ENCODE measurements around the gene OSER1.
"Not testable (repeated sequence)": the region's sequence is repeated elsewhere in the genome, so short reads cannot be mapped to it uniquely, and the experiment has no call there.

Gene OSER1

GRCh38 chr20:44210406-44211176, at the start of gene OSER1:
OSER1 (minus strand) TSS chr20:44210771; CDS start chr20:44206957, 3,814 bp downstream.
- peak; percentile 96 for DNase-seq

DNA sequence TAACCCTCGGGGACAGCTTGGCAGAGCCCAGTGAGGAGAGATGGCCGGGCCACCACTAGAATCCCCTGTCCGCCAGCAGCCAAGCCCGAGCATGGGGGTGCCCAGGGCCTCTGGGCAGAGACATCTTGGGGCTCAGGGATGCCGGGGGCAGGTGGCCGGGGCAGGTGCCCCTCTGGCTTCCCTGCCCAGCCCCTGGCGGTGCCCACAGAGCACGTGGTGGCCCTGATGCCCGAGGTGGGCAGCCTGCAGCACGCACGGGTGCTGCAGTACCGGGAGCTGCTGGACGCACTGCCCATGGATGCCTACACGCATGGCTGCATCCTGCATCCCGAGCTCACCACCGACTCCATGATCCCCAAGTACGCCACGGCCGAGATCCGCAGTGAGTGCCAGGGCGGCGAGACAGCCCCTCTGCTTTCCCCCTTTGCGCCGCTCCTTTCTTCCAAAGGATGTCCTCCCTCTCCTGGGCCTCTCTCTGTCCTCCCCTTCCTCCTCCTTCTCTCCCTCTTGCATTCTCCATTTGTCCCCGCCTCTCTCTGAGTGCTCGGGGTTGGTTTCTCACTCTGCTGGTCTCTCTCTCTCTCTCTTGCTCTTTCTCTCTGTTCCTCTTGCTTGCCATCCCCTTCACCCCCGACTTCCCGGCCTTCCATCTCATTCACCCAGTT, 47.8 kb upstream of the OSER1 start:
- DNase-seq, result no peak

GRCh38 chr20:44256961-44257360, 46.4 kb upstream of the OSER1 start:
- no peak for DNase-seq

DNA sequence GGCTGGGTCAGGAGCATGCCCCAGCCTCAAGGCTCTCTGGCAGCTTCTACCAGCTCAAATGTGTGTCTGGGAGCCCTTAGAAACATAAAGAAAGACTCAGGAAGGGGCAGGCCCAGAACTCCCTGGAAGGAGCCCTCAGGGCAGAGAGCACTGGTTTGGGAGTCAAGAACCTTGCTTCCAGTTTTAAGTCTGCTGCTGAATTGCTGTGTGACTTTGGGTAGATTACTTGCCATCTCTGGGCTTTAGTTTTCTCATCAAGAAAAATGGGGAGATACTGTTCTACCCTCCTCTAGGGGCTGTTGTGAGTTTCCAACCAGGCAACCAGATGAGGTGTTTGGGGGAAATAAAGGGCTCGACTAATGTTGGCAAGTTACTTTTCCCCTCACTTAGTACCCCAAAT, 45.4 kb upstream of the OSER1 start:
- DNase-seq, result no peak

GRCh38 chr20:44254073-44254472, 43.5 kb upstream of the OSER1 start:
- no peak for DNase-seq

DNA sequence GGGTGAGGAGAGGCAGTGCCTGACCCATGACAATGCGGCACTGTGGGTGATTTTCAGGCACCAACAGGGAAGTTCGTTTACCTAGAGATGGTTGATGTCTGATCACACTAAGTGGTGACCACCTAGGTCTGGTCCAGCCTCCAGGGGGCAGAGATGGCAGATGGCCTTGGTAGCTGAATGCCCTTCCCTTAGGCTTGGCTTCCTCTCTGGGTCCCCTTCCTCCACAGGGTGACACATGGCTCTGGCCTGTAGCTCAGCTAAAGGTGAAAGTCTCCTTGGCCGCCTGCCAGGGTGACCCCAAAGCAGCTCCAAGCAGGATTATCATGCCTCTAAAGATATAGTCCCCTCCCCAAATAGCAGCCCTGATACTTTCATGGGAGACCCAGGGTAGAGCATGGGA, 43.0 kb upstream of the OSER1 start:
- DNase-seq, result no peak

DNA sequence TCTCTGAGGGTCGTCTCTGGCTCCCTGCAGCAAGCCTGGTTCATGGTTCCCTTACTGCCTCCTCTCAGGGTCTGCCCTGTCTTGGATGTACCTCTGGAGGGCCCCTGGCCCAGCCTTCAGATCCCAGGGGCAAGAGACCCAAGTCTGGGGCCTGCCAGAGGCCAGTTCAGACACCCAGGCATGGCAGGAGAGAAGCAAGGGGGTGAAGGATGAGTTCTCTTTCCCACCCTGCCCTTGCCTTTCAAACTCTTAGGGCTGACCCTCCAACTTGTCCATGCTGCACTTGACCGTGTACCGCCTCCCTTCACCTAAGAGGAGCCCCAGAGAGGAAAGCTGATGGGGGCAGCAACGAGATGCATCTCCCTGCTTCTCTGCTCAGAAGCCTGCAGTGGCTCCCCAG, 40.7 kb upstream of the OSER1 start:
- no peak for DNase-seq

DNA sequence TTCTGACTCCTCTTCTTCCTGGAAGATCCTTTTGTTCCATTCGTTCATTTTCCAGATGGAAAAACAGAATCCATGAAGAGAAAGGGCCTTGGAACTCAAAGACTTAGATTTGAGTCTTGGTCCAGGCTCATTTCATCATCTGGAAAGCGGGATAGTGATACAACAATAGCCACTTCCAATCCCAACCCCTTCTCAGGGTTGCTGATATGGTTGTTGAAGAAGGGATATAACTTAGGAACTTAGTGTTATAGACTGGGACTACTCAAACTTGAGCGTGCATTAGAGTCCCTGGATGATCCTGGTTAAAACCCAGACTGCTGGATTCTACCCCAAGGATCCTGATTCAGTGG, 37.8 kb upstream of the OSER1 start:
- DNase-seq, result no peak

GRCh38 chr20:44247586-44248409, 37.2 kb upstream of the OSER1 start:
- no peak for DNase-seq

GRCh38 chr20:44247131-44247571, 36.6 kb upstream of the OSER1 start, which contains the start of gene GDAP1L1:
GDAP1L1 (plus strand) TSS chr20:44247308; CDS start chr20:44247335, 27 bp downstream.
- DNase-seq, result no peak

GRCh38 chr20:44245977-44246376, 35.4 kb upstream of the OSER1 start:
- no peak for DNase-seq

GRCh38 chr20:44241796-44242195, 31.2 kb upstream of the OSER1 start:
- no peak for DNase-seq

- not testable (repeated sequence) for DNase-seq
Observed at GRCh38 chr20:44236840-44237239, 26.3 kb upstream of the OSER1 start.

DNA sequence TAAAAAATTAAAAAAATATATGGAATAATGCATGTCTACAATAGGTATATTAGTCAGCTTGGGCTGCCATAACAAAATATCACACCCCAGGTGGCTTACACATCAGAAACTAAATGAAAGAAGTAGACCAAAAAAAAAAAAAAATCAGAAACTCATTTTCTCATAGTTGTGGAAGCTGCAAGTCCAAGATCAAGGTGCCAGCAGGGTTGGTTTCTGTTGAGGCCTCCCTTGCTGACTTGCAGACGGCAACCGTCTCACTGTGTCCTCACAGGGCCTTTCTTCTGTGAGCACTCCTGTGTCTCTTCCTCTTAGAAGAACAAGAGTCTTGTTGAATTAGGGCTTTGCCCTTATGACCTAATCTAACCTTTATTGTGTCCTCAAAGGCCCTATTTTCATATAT, 25.1 kb upstream of the OSER1 start:
- DNase-seq, result no peak

DNA sequence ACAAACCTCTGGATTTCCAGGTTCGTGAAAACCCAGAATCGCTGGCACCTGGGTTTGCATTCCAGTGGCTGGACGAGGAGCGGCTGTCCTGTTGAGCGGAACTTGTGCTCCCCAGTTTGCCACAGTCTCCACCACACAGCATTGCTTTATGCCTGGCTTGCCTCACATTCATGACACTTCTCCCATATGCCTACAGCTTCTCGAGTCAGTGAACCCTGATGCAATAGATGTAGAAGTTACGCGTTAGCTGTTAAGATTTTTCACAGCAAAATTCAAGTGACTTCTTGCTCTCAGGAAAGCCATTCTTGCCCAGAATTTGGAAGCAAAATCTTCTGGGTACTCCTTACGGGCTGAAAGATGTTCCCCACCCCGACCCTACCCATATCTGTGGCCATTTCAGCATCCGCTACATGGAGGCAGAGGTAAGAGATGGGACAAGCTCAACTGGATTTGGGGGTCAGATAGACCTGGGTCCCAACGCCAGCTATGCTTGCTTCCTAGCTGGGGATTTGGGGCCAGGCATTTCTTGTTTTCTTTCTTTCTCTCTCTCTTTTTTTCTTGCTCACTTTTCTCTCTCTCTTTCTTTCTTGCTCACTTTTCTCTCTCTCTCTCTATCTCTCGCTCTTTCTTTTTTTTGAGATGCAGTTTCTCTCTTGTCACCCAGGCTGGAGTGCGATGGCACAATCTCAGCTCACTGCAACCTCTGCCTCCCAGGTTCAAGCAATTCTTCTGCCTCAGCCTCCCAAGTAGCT, 24.2 kb upstream of the OSER1 start:
- DNase-seq, result no peak

DNA sequence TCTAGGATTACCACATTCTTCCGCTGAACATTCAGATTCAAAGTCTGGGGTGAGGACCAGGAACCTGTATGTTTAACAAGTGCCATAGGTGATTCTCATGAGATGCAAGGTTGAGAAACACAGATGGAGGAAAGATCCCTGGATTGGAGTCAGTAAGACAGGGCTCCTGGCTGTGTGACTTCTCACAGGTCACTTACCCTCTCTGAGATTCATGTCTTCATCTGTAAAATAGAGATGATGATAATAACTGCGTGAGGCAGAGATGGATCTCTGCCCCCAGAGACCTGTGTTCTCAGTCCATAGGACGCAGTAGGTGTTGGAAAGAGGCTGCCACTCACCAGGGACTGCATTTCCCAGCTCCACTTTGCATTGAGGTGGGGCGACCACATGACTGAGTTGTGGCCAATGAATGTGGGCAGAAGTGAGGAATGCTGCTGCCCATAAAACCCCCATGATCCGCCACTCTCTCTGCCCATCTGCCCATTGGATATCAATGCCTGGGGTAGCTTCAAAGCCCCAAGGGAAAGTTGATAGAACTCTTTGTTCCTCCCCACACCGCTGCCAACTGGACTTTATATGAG, 23.0 kb upstream of the OSER1 start:
- DNase-seq, result no peak

DNA sequence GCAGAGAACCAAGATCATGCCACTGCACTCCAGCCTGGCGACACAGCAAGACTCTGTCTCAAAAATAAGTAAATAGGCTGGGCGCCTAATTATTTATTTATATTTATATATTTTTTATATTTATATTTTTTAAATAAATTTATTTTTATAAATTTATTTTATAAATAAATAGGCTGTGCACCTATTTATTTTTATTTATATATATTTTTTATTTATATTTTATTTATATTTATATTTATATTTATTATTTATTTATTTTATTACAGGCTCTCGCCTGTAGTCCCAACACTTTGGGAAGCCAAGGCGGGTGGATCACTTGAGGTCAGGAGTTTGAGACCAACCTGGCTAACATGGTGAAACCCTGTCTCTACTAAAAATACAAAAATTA, 21.9 kb upstream of the OSER1 start:
- DNase-seq, result not testable (repeated sequence)

DNA sequence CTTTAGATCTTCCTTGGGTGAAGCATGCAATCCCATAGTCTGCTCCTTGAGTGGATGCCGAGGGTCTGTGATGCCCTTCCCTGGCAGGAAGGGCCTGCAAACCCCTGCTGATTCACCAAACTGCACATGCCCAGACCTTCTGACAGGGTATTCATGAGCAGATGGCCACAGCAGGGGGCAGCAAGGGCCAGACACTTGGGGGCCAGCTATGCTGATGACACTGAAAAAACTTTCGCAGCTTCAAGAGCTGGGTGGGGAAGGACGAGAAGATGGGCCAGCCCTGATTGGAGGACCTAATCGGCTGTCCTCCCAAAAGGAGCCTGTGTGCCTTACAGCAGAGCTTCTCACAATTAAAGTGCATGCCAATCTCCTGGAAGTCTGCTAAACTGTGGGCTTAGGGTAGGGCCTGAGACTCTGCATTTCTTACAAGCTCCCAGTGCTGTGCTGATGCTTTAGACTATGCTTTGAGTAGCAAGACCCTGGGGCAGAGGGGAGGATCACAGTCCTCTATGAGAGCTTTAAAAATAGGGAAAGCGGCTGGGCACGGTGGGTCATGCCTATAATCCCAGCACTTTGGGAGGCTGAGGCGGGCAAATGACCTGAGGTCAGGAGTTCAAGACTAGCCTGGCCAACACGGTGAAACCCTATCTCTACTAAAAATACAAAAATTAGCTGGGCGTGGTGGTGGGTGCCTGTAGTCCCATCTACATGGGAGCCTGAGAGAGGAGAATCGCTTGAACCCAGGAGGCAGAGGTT, 21.3 kb upstream of the OSER1 start:
- no peak for DNase-seq

DNA sequence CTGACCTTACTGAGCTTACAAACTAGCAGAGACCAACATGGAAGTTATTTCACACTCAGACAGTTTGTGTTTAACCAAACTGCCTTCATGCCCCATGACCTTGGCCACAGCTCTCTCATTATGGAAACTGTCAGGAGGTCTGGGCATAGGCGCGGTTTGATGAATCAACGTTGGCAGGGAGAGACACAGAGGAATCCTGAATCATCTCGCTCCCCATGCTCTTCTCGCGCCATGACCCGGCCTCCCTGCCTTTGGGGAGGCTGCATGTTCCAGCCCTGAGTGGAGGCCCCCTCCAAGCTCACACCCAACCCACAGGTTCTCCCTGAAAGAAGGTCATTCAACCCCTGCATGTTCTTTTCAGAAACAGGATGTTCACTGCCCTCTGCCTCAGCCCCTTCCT, 20.6 kb upstream of the OSER1 start:
- DNase-seq, result no peak

DNA sequence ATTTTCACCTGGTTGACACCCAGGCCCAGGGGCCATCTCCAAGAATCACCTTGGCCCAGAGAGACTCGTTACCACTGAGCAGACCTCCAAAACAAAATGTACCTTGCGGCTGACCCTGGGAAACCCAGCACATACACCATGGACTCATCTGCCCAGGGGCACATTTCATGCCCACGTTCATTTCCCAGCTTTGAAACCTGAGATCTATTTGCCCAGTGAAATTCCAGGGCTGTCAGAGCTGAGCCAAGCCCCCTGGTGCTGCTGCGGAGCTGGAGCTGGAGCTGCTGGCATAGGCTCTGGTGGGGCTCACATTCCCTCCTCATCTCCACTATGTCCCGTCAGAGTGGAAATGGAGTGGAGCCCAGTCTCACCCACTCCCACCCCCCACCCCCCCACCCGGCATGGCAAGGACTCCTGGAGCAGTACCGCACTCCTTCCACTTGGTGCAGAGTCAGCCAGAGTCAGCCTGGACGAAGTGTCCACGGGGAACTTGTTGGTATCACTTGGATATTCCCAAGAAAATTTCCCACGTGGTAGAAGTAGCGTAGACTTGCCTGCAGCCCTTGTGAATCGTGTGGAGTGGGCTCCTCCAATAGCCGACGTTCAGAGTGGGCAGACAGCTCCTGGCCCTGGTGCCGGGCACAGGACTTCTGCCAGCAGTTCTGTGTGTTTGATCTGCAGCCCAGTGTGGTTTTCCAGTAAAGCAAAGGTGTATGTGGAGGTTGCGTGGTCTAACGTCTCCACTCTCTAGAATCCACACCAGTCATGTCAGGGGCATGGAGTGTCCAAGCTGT, 18.1 kb upstream of the OSER1 start:
- no peak for DNase-seq

DNA sequence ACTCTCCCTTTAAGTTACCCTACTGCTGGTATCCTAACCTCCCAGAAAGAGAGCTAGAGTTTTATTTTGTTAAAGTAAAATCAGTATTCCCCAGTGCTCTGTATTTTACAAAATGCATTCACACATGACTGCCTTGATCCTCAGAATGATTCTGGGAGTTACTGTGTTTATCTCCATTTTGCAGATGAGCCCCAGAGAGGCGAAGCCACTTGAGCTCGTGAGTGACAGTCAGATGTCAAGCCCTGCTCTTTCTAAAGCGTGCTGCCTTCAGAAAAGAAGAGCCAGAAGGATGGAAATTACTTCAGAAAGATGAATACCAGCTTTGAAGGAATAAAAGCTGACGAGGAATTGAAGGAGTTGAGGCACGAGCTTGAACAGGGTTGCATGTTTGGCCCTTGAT, 14.1 kb upstream of the OSER1 start:
- no peak for DNase-seq

All from NCI-H1417 treated with DMSO at 0.1 percent for 48 hours (cell line).